ENCODE measurements around the gene HTR3A.

DNA sequence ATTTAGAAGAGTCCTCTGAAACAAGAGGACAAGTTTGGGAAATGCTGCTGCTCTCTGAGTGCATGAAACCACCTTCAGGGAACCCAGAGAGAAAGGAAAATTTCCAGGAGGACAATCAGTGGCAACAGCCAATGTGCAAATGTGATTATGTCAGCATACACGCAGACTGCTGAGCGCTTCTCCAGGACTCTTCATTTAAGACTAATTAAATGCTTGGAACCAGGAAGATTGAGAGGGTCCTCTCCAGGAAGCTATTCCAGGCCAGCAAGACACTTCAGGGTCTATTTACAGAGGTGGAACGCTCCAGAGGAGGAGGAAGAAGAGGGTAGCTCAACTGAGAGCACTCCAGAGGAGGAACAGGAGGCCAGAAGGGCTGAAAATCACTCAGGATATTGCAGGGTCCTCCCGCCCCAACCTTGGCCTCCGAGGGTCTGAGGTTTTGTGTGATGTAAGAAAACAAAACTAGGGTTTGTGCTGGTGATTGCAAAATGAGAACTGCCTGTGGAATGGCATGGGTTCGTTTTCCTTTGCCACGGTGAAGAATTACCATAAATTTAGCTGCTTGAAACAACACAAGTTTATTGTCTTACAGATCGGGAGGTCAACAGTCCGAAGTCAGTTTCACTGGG is 14.1 kb upstream of the HTR3A start:
- TF ChIP-seq, protein P1, sequence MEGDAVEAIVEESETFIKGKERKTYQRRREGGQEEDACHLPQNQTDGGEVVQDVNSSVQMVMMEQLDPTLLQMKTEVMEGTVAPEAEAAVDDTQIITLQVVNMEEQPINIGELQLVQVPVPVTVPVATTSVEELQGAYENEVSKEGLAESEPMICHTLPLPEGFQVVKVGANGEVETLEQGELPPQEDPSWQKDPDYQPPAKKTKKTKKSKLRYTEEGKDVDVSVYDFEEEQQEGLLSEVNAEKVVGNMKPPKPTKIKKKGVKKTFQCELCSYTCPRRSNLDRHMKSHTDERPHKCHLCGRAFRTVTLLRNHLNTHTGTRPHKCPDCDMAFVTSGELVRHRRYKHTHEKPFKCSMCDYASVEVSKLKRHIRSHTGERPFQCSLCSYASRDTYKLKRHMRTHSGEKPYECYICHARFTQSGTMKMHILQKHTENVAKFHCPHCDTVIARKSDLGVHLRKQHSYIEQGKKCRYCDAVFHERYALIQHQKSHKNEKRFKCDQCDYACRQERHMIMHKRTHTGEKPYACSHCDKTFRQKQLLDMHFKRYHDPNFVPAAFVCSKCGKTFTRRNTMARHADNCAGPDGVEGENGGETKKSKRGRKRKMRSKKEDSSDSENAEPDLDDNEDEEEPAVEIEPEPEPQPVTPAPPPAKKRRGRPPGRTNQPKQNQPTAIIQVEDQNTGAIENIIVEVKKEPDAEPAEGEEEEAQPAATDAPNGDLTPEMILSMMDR (IDR thresholded peaks at IDR 0.05; ENCODE audit: low read length): no peak
- TF ChIP-seq EZH2 (optimal IDR thresholded peaks at IDR 0.05; ENCODE audit: low read depth, low read length): no peak

Measured in MM.1S (cell line).